Liver (tissue), 9 donors: ENCODE results near the gene PHYKPL. TPM values are rescaled to one million over a fixed set of nuclear protein-coding genes. Genes with fewer than 3 reads are reported as not detected.

ENCODE experiments used
- DNase-seq: peaks from one replicate; pipeline ENCODE4 v3.0.0-alpha.2; 2017; ENCODE audit warnings: low spot score
- H3K27ac ChIP-seq, 2 donors: one replicate each; pipeline ENCODE4 v1.7.0; 2013; ENCODE audit warnings: inconsistent platforms in 2 of 2, low read length in 2 of 2, control low read depth in 1 of 2, low read depth in 1 of 2, mild to moderate bottlenecking in 1 of 2
- H3K27me3 ChIP-seq, 4 donors: one replicate each; pipeline versions ENCODE4 v1.6.1 to v1.7.0; 2013; ENCODE audit warnings: low read length in 3 of 4, inconsistent platforms in 1 of 4, mild to moderate bottlenecking in 1 of 4, moderate library complexity in 1 of 4; ENCODE audit not compliant: control insufficient read depth in 4 of 4, insufficient read depth in 4 of 4
- H3K36me3 ChIP-seq, 4 donors: one replicate each; pipeline versions ENCODE4 v1.6.1 to v1.7.0; 2013; ENCODE audit warnings: low read length in 3 of 4, mild to moderate bottlenecking in 3 of 4, low read depth in 1 of 4, moderate library complexity in 1 of 4; ENCODE audit not compliant: control insufficient read depth in 4 of 4, insufficient read depth in 3 of 4
- H3K4me1 ChIP-seq, 4 donors: one replicate each; pipeline versions ENCODE4 v1.6.1 to v1.7.0; 2013; ENCODE audit warnings: low read length in 3 of 4, mild to moderate bottlenecking in 3 of 4, moderate library complexity in 1 of 4; ENCODE audit not compliant: control insufficient read depth in 4 of 4, insufficient read depth in 4 of 4
- H3K4me3 ChIP-seq, 3 donors: one replicate each; pipeline versions ENCODE4 v1.6.1 to v1.7.0; 2013; ENCODE audit warnings: low read length in 3 of 3, control low read depth in 1 of 3, low read depth in 1 of 3, mild to moderate bottlenecking in 1 of 3
- H3K9ac ChIP-seq, 2 donors: one replicate each; pipeline ENCODE4 v1.7.0; 2013; ENCODE audit warnings: low read length in 2 of 2, mild to moderate bottlenecking in 2 of 2, moderate library complexity in 2 of 2, control low read depth in 1 of 2, low read depth in 1 of 2
- H3K9me3 ChIP-seq, 4 donors: one replicate each; pipeline versions ENCODE4 v1.6.1 to v1.7.0; 2013; ENCODE audit warnings: low read length in 3 of 4; ENCODE audit not compliant: control insufficient read depth in 4 of 4
- ATF3 ChIP-seq: IDR thresholded peaks from 2 replicates; pipeline ENCODE4 v1.6.1; 2016; ENCODE audit warnings: antibody characterized with exemption
- CTCF ChIP-seq: fragments of 150-350 bp; IDR thresholded peaks from 2 replicates; pipeline ENCODE4 v1.5.1; 2017; ENCODE audit warnings: improper control_type of control experiment, low read depth, low read length; ENCODE audit not compliant: missing input control
- FOXA1 ChIP-seq: IDR thresholded peaks from 2 replicates; pipeline ENCODE4 v1.6.1; 2016; ENCODE audit warnings: antibody characterized with exemption
- FOXA2 ChIP-seq: IDR thresholded peaks from 2 replicates; pipeline ENCODE4 v1.6.1; 2016; ENCODE audit warnings: antibody characterized with exemption
- GABPA ChIP-seq, 2 donors: IDR thresholded peaks in 1 of 2; conservative IDR thresholded peaks in 1 of 2; 2 replicates each; pipeline ENCODE4 v1.6.1; 2016; ENCODE audit warnings: antibody characterized with exemption in 2 of 2, mild to moderate bottlenecking in 1 of 2, moderate library complexity in 1 of 2
- HNF4A ChIP-seq, 2 donors: conservative IDR thresholded peaks; 2 replicates each; pipeline ENCODE4 v1.6.1; 2016; ENCODE audit warnings: antibody characterized with exemption in 2 of 2, mild to moderate bottlenecking in 2 of 2
- HNF4G ChIP-seq: IDR thresholded peaks from 2 replicates; pipeline ENCODE4 v1.6.1; 2016; ENCODE audit warnings: antibody characterized with exemption
- JUND ChIP-seq, 2 donors: IDR thresholded peaks; 2 replicates each; pipeline ENCODE4 v1.6.1; 2016; ENCODE audit warnings: antibody characterized with exemption in 2 of 2
- RAD21 ChIP-seq, 2 donors: IDR thresholded peaks; 2 replicates each; pipeline ENCODE4 v1.6.1; 2016; ENCODE audit warnings: antibody characterized with exemption in 2 of 2, mild to moderate bottlenecking in 2 of 2
- REST ChIP-seq: IDR thresholded peaks from 2 replicates; pipeline ENCODE4 v1.6.1; 2016; ENCODE audit warnings: antibody characterized with exemption, mild to moderate bottlenecking
- RXRA ChIP-seq, 2 donors: IDR thresholded peaks; 2 replicates each; pipeline ENCODE4 v1.6.1; 2017 to 2018; ENCODE audit warnings: antibody characterized with exemption in 2 of 2, mild to moderate bottlenecking in 1 of 2
- YY1 ChIP-seq: IDR thresholded peaks from 2 replicates; pipeline ENCODE4 v1.6.1; 2016; ENCODE audit warnings: antibody characterized with exemption, mild to moderate bottlenecking
- WGBS: extraction: QIAGEN DNeasy Blood & Tissue Kit; methylation state at CpG from one replicate; pipeline ENCODE4 v1.1.7; 2013; 5-methylcytosine and 5-hydroxymethylcytosine counted together
- polyA plus RNA-seq, 2 donors: library from polyadenylated mRNA; stranded (reverse) in 1 of 2; unstranded in 1 of 2; fragments of 200-250 nt in 1 of 2; fragments of >200 nt in 1 of 2; fragmentation: Nextera tagmentation in 1 of 2; extraction: Ambion mirVana in 1 of 2; gene quantifications; one replicate each; pipeline versions ENCODE4 v1.2.1 to v1.2.3, GENCODE V29; 2013 to 2015
- total RNA-seq, 2 donors: library from RNA; depleted of rRNA; stranded (reverse); fragments of >200 nt; gene quantifications; one replicate each; pipeline ENCODE4 v1.2.3, GENCODE V29; 2014
- donor health status: healthy.
- donor health status: healthy.
- donor health status: healthy.
- donor health status: healthy.
- donor health status: healthy.

Gene PHYKPL
- total and polyA plus RNA-seq, 4 donors = 25.6 to 103 (median 45.0) TPM

- no peak for DNase-seq
- TF ChIP-seq RAD21 (IDR thresholded peaks at IDR 0.05) (peak in 1 of 2 donors; percentile 17), HNF4G (peak; percentile 25), FOXA1 (no peak), YY1 (no peak), RXRA (IDR thresholded peaks at IDR 0.05) (peak; percentile 78 to 86), CTCF (no peak), HNF4A (conservative IDR thresholded peaks at IDR 0.05) (peak in 1 of 2 donors; percentile 82)
- Histone ChIP-seq H3K4me1 (peaks cover 22 to 46% (median 39%) of the 10 kb centered on the region in 4 donors), H3K36me3 (peaks cover 22 to 78% (median 58%) of the 10 kb centered on the region in 4 donors), H3K27me3 (no peaks in the 10 kb centered on the region), H3K9ac (no peak overlapping the region), H3K9me3 (no peaks in the 10 kb centered on the region), H3K4me3 (no peak overlapping the region), H3K27ac (peak overlapping the region; percentile 53 to 76)
- 48% methylated on average over 4 of the region's 4 CpGs for WGBS
Observed at GRCh38 chr5:178213003-178213461, 19.6 kb downstream of the PHYKPL start.

GRCh38 chr5:178212241-178213002 is 20.2 kb downstream of the PHYKPL start:
- Histone ChIP-seq H3K9ac (no peak overlapping the region), H3K27ac (peak overlapping the region; percentile 53 to 76), H3K27me3 (no peaks in the 10 kb centered on the region), H3K36me3 (peaks cover 27 to 84% (median 61%) of the 10 kb centered on the region in 4 donors), H3K9me3 (no peaks in the 10 kb centered on the region), H3K4me3 (no peak overlapping the region), H3K4me1 (peaks cover 24 to 50% (median 41%) of the 10 kb centered on the region in 4 donors)
- no peak for DNase-seq
- TF ChIP-seq FOXA2 (no peak), REST (no peak), JUND (IDR thresholded peaks at IDR 0.05) (no peak), GABPA (IDR thresholded peaks at IDR 0.05 in 1 of 2, conservative IDR thresholded peaks at IDR 0.05 in 1 of 2) (no peak), HNF4G (no peak), ATF3 (no peak)
- 94% methylated on average over 3 of the region's 3 CpGs for WGBS
